CD4-positive, alpha-beta memory T cell (primary cell): ENCODE data around the gene RFESD. TPM values are rescaled to one million over a fixed set of nuclear protein-coding genes. Genes with fewer than 3 reads are reported as not detected.
A peak's percentile ranks its signal among the peaks of the same experiment; 100 is the strongest.

ENCODE experiments used
- CTCF ChIA-PET: fragments of 350-600 bp; sonication (Branson Sonifier 250); formaldehyde crosslinking; loops from one replicate; lab custom pipeline; 2021; ENCODE audit warnings: inconsistent platforms; ENCODE audit not compliant: partially characterized antibody; lab: Charles Lee
- POLR2A ChIA-PET: fragments of 350-600 bp; sonication (Branson Sonifier 250); formaldehyde crosslinking; loops from one replicate; lab custom pipeline; 2021; ENCODE audit not compliant: partially characterized antibody; lab: Charles Lee
- DNase-seq, 5 donors: peaks; one replicate each; pipeline versions ENCODE4 v3.0.0 to v3.0.0-alpha.2; 2020 to 2022; ENCODE audit warnings: mixed read lengths in 1 of 5
- H3K27ac ChIP-seq: one replicate; pipeline ENCODE4 v1.7.0; 2013; ENCODE audit warnings: low read depth, low read length
- H3K27me3 ChIP-seq: 2 replicates; pipeline ENCODE4 v1.7.0; 2013; ENCODE audit warnings: mild to moderate bottlenecking, low read length, moderate library complexity; ENCODE audit not compliant: insufficient read depth
- H3K36me3 ChIP-seq: 2 replicates; pipeline ENCODE4 v1.7.0; 2013; ENCODE audit warnings: mild to moderate bottlenecking, low read length, moderate library complexity; ENCODE audit not compliant: insufficient read depth
- H3K4me1 ChIP-seq: 2 replicates; pipeline ENCODE4 v1.7.0; 2013; ENCODE audit warnings: mild to moderate bottlenecking, low read length, moderate library complexity; ENCODE audit not compliant: insufficient read depth
- H3K4me3 ChIP-seq, 2 donors: one replicate each; pipeline ENCODE4 v1.7.0; 2013; ENCODE audit warnings: low read length in 2 of 2, mild to moderate bottlenecking in 1 of 2
- H3K9me3 ChIP-seq, 2 donors: one replicate each; pipeline ENCODE4 v1.7.0; 2013; ENCODE audit warnings: low read length in 2 of 2, control low read depth in 1 of 2; ENCODE audit not compliant: control insufficient read depth in 1 of 2
- H3K27ac Mint-ChIP-seq, 7 donors: one replicate each; pipeline ENCODE4 v1.8.0; 2020 to 2021; ENCODE audit warnings: mixed read lengths in 7 of 7, mild to moderate bottlenecking in 6 of 7, inconsistent platforms in 3 of 7, moderate library complexity in 3 of 7
- H3K27me3 Mint-ChIP-seq, 2 donors: one replicate each; pipeline ENCODE4 v1.8.0; 2020 to 2021; ENCODE audit warnings: mixed read lengths in 2 of 2
- H3K36me3 Mint-ChIP-seq, 2 donors: one replicate each; pipeline ENCODE4 v1.8.0; 2020 to 2021; ENCODE audit warnings: mixed read lengths in 2 of 2, inconsistent platforms in 1 of 2, mild to moderate bottlenecking in 1 of 2
- H3K4me1 Mint-ChIP-seq, 4 donors: one replicate each; pipeline ENCODE4 v1.8.0; 2020 to 2021; ENCODE audit warnings: mixed read lengths in 4 of 4, mild to moderate bottlenecking in 1 of 4
- H3K4me3 Mint-ChIP-seq, 8 donors: one replicate each; pipeline ENCODE4 v1.8.0; 2020 to 2021; ENCODE audit warnings: mixed read lengths in 8 of 8, mild to moderate bottlenecking in 7 of 8, moderate library complexity in 6 of 8, inconsistent platforms in 3 of 8
- H3K9me3 Mint-ChIP-seq, 8 donors: one replicate each; pipeline ENCODE4 v1.8.0; 2020 to 2021; ENCODE audit warnings: mixed read lengths in 8 of 8, mild to moderate bottlenecking in 5 of 8, inconsistent platforms in 3 of 8, moderate library complexity in 1 of 8
- intact Hi-C: fragments of 100-400 bp; cut with micrococcal nuclease; formaldehyde crosslinking; loops from one replicate; pipeline ENCODE4 v1.15.1; 2023
- polyA plus RNA-seq, 2 donors: library from polyadenylated mRNA; unstranded; fragments of 300-500 nt; fragmentation: Illumina TruSeq; gene quantifications; one replicate each; pipeline ENCODE4 v1.2.3, GENCODE V29; 2021
- total RNA-seq, 2 experiments: library from RNA; stranded (reverse); gene quantifications; one replicate each; pipeline ENCODE4 v1.2.3, GENCODE V29; 2021

Gene RFESD
- total and polyA plus RNA-seq, 4 experiments from 2014 or later: 9.1 to 11.8 (median 9.6) TPM

- H3K27me3 Mint-ChIP-seq: no peaks in the 10 kb centered on the region
- H3K27ac Mint-ChIP-seq: no peak overlapping the region
- H3K27ac ChIP-seq: no peak overlapping the region
- no peaks in the 10 kb centered on the region for H3K27me3 ChIP-seq
- intact Hi-C loops: no loop called here
- H3K36me3 ChIP-seq: no peaks in the 10 kb centered on the region
- no peak for DNase-seq
- H3K4me1 ChIP-seq: peaks cover 6% of the 10 kb centered on the region
- ChIA-PET CTCF (interaction anchor here (1.9 kb wide), 1 partner anchor 11 kb away, joined by 4 read pairs; no protein-coding TSS in a partner anchor), POLR2A (no interaction called here)
- peaks cover 0 to 14% (median 7%) of the 10 kb centered on the region in 8 donors for H3K9me3 Mint-ChIP-seq
- peaks cover 10 to 22% (median 18%) of the 10 kb centered on the region in 4 donors for H3K4me1 Mint-ChIP-seq
- no peak overlapping the region for H3K4me3 Mint-ChIP-seq
- peaks cover 21 to 38% of the 10 kb centered on the region in 2 donors for H3K36me3 Mint-ChIP-seq
- no peaks in the 10 kb centered on the region for H3K9me3 ChIP-seq
- no peak overlapping the region for H3K4me3 ChIP-seq
Measured at GRCh38 chr5:95611396-95611795, 35.2 kb upstream of the RFESD start.

- Mint-ChIP-seq H3K4me3 (peak overlapping the region in 3 of 8 donors; percentile 4 to 38 (median 27)), H3K27me3 (no peaks in the 10 kb centered on the region), H3K4me1 (peaks cover 29 to 34% (median 31%) of the 10 kb centered on the region in 4 donors), H3K9me3 (peaks cover 0 to 14% (median 7%) of the 10 kb centered on the region in 8 donors), H3K27ac (peak overlapping the region in 2 of 7 donors; percentile 46 to 54), H3K36me3 (peaks cover 21 to 31% of the 10 kb centered on the region in 2 donors)
- ChIA-PET CTCF (interaction anchor here (0.8 kb wide), 1 partner anchor 34 kb away, joined by 3 read pairs; no protein-coding TSS in a partner anchor), POLR2A (no interaction called here)
- Histone ChIP-seq H3K4me3 (no peak overlapping the region), H3K9me3 (no peaks in the 10 kb centered on the region), H3K27me3 (no peaks in the 10 kb centered on the region), H3K4me1 (peaks cover 21% of the 10 kb centered on the region), H3K36me3 (no peaks in the 10 kb centered on the region), H3K27ac (no peak overlapping the region)
- DNase-seq: no peak
- intact Hi-C loops: no loop called here
Measured at GRCh38 chr5:95613514-95613913, 33.1 kb upstream of the RFESD start.

DNA sequence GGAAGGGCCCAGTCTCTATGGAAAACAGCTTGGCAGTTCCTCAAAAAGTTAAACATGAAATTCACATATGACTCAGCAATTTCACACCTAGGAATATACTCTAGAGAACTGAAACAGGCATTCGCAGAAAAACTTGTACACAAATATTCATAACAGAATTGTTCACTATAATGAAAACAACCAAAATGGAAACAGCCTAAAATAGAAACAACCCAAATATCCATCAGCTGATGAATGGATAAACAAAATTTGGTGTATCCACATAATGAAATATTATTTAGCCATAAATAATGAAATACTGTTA lies 31.5 kb upstream of the RFESD start:
- intact Hi-C loops: no loop called here
- H3K4me3 Mint-ChIP-seq: peak overlapping the region in 1 of 8 donors; percentile 29
- H3K9me3 Mint-ChIP-seq: peaks cover 0 to 14% (median 7%) of the 10 kb centered on the region in 8 donors
- no peaks in the 10 kb centered on the region for H3K36me3 ChIP-seq
- H3K36me3 Mint-ChIP-seq: peaks cover 21 to 28% of the 10 kb centered on the region in 2 donors
- no peaks in the 10 kb centered on the region for H3K9me3 ChIP-seq
- no peak for DNase-seq
- no peaks in the 10 kb centered on the region for H3K27me3 Mint-ChIP-seq
- peaks cover 35% of the 10 kb centered on the region for H3K4me1 ChIP-seq
- H3K27me3 ChIP-seq: no peaks in the 10 kb centered on the region
- H3K4me1 Mint-ChIP-seq: peaks cover 41 to 49% (median 43%) of the 10 kb centered on the region in 4 donors
- H3K4me3 ChIP-seq: no peak overlapping the region
- H3K27ac Mint-ChIP-seq: no peak overlapping the region
- POLR2A ChIA-PET: no interaction called here
- H3K27ac ChIP-seq: no peak overlapping the region
- CTCF ChIA-PET: no interaction called here

- peaks cover 44 to 57% (median 48%) of the 10 kb centered on the region in 4 donors for H3K4me1 Mint-ChIP-seq
- Histone ChIP-seq H3K36me3 (no peaks in the 10 kb centered on the region), H3K9me3 (no peaks in the 10 kb centered on the region), H3K27ac (no peak overlapping the region), H3K4me1 (peaks cover 44% of the 10 kb centered on the region), H3K4me3 (no peak overlapping the region), H3K27me3 (no peaks in the 10 kb centered on the region)
- CTCF ChIA-PET: interaction anchor here (1.4 kb wide), 1 partner anchor 62 kb away, joined by 5 read pairs; the partner anchor contains the start of genes ARSK and SKIC3
- intact Hi-C loops: no loop called here
- H3K4me3 Mint-ChIP-seq: peak overlapping the region in 6 of 8 donors; percentile 4 to 50 (median 34)
- no peak for DNase-seq
- peaks cover 23 to 28% of the 10 kb centered on the region in 2 donors for H3K36me3 Mint-ChIP-seq
- peaks cover 0 to 14% (median 7%) of the 10 kb centered on the region in 8 donors for H3K9me3 Mint-ChIP-seq
- POLR2A ChIA-PET: no interaction called here
- H3K27ac Mint-ChIP-seq: peak overlapping the region in 3 of 7 donors; percentile 18 to 82 (median 62)
- H3K27me3 Mint-ChIP-seq: no peaks in the 10 kb centered on the region
Measured at GRCh38 chr5:95617057-95617456, 29.5 kb upstream of the RFESD start.

GRCh38 chr5:95619096-95619495 lies 27.5 kb upstream of the RFESD start:
- peak in 1 of 5 donors; percentile 7 for DNase-seq
- Histone ChIP-seq H3K9me3 (no peaks in the 10 kb centered on the region), H3K36me3 (no peaks in the 10 kb centered on the region), H3K27me3 (no peaks in the 10 kb centered on the region), H3K4me1 (peaks cover 64% of the 10 kb centered on the region), H3K27ac (peak overlapping the region; percentile 69), H3K4me3 (peak overlapping the region; percentile 10 to 38)
- peaks cover 0 to 4% (median 0%) of the 10 kb centered on the region in 8 donors for H3K9me3 Mint-ChIP-seq
- peak overlapping the region; percentile 89 to 97 (median 94) for H3K4me3 Mint-ChIP-seq
- intact Hi-C loops: no loop called here
- no peaks in the 10 kb centered on the region for H3K27me3 Mint-ChIP-seq
- H3K27ac Mint-ChIP-seq: peak overlapping the region; percentile 16 to 95 (median 86)
- ChIA-PET CTCF (interaction anchor here (0.9 kb wide), 1 partner anchor 28 kb away, joined by 4 read pairs; the partner anchor contains the start of gene RFESD), POLR2A (interaction anchor here (1.1 to 5.8 kb wide), 3 partner anchors 13 to 63 kb away, joined by 3 to 62 read pairs (median 5); partner anchors contain the start of genes ARSK and SKIC3)
- H3K4me1 Mint-ChIP-seq: peaks cover 57 to 77% (median 59%) of the 10 kb centered on the region in 4 donors
- H3K36me3 Mint-ChIP-seq: peaks cover 9 to 10% of the 10 kb centered on the region in 2 donors

DNA sequence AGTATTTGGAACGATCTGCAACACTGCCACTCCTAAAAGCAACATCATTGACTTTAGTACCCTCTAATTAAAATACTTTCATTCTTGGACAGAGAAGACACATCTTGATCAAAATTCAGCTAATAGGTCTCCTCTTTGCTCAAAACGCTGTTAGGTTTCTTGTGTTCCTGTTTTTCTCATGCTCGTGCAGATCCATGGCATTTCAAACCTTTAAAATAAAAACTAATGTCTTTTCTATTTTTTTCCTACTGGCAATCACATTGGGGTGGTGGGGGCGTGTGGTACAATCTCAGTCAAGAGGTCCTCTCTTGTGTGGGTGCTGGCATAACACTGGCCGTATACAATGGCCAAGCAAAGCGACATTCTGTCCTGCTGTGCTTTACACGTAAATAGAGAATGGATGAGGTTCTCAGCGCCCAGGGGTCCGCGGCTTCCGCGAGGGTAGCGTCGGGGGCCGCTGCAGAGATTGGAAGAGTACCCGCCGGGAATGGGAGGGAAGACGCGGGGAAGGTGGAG lies 27.0 kb upstream of the RFESD start:
- Mint-ChIP-seq H3K4me3 (peak overlapping the region; percentile 89 to 97 (median 94)), H3K36me3 (peaks cover 8 to 9% of the 10 kb centered on the region in 2 donors), H3K4me1 (peaks cover 59 to 82% (median 64%) of the 10 kb centered on the region in 4 donors), H3K9me3 (peaks cover 0 to 1% (median 0%) of the 10 kb centered on the region in 8 donors), H3K27me3 (no peaks in the 10 kb centered on the region), H3K27ac (peak overlapping the region; percentile 23 to 95 (median 86))
- Histone ChIP-seq H3K27me3 (no peaks in the 10 kb centered on the region), H3K27ac (peak overlapping the region; percentile 69), H3K9me3 (no peaks in the 10 kb centered on the region), H3K36me3 (no peaks in the 10 kb centered on the region), H3K4me1 (peaks cover 69% of the 10 kb centered on the region), H3K4me3 (peak overlapping the region; percentile 38 to 73)
- intact Hi-C loops: loop anchor here (1.0 to 5.0 kb wide), 2 partner anchors 64 to 343 kb away; partner anchors contain the start of genes ARSK and ELL2
- CTCF ChIA-PET: interaction anchor here (0.9 kb wide), 1 partner anchor 27 kb away, joined by 4 read pairs; the partner anchor contains the start of gene RFESD
- no peak for DNase-seq
- POLR2A ChIA-PET: interaction anchor here (1.1 to 5.8 kb wide), 4 partner anchors 12 to 64 kb away, joined by 3 to 110 read pairs (median 34); partner anchors contain the start of genes ARSK, RFESD and SKIC3
